SJCRH30 (cell line): ENCODE results near the gene ESR2. TPM values are rescaled to one million over a fixed set of nuclear protein-coding genes. Genes with fewer than 3 reads are reported as not detected.
"Not testable (repeated sequence)": the region's sequence is repeated elsewhere in the genome, so short reads cannot be mapped to it uniquely, and the experiment has no call there.

Source experiments
- DNase-seq, 2 experiments: peaks; one replicate each; pipeline ENCODE4 v3.0.0-alpha.2; 2015 to 2020
- H3K27ac ChIP-seq: fragments of 250-450 bp; sonication (Bioruptor Pico); 2 replicates; pipeline ENCODE4 v1.5.1; 2020; ENCODE audit warnings: mild to moderate bottlenecking, moderate library complexity
- H3K27me3 ChIP-seq: fragments of 250-450 bp; sonication (Bioruptor Pico); 2 replicates; pipeline ENCODE4 v1.5.1; 2020; ENCODE audit warnings: mild to moderate bottlenecking, moderate library complexity
- H3K36me3 ChIP-seq: fragments of 250-450 bp; sonication (Bioruptor Pico); 2 replicates; pipeline ENCODE4 v1.5.1; 2020; ENCODE audit warnings: mild to moderate bottlenecking, moderate library complexity
- H3K4me1 ChIP-seq: fragments of 250-450 bp; sonication (Bioruptor Pico); 2 replicates; pipeline ENCODE4 v1.5.1; 2020; ENCODE audit warnings: mild to moderate bottlenecking, moderate library complexity
- H3K4me3 ChIP-seq: fragments of 250-450 bp; sonication (Bioruptor Pico); 2 replicates; pipeline ENCODE4 v1.5.1; 2020; ENCODE audit warnings: mild to moderate bottlenecking, moderate library complexity
- H3K9me3 ChIP-seq: fragments of 250-450 bp; sonication (Bioruptor Pico); replicated peaks from 2 replicates; pipeline ENCODE4 v1.5.1; 2020; ENCODE audit warnings: mild to moderate bottlenecking, moderate library complexity
- total RNA-seq: library from RNA; depleted of rRNA; stranded (reverse); fragments of >200 nt; shearing (Covaris generic); gene quantifications from 2 replicates; pipeline ENCODE4 v1.2.3, GENCODE V29; 2014

Gene ESR2
- total RNA-seq, 1 experiment from 2014 or later = 12.1 TPM

GRCh38 chr14:64061706-64062105, 232.5 kb downstream of the ESR2 start:
- H3K36me3 ChIP-seq = peaks cover 5% of the 10 kb centered on the region; the same call in 1 of the 2 replicates
- H3K27ac ChIP-seq = no peak overlapping the region
- H3K27me3 ChIP-seq = no peaks in the 10 kb centered on the region
- DNase-seq = no peak
- H3K4me1 ChIP-seq = peaks cover 13% of the 10 kb centered on the region; the same call in 1 of the 2 replicates
- no peaks in the 10 kb centered on the region for H3K9me3 ChIP-seq
- H3K4me3 ChIP-seq = no peak overlapping the region

- H3K4me3 ChIP-seq = no peak overlapping the region
- peaks cover 13% of the 10 kb centered on the region; the same call in 1 of the 2 replicates for H3K4me1 ChIP-seq
- no peak for DNase-seq
- H3K36me3 ChIP-seq = peaks cover 8% of the 10 kb centered on the region
- H3K9me3 ChIP-seq = no peaks in the 10 kb centered on the region
- no peaks in the 10 kb centered on the region for H3K27me3 ChIP-seq
- no peak overlapping the region for H3K27ac ChIP-seq
Measured at GRCh38 chr14:64061115-64061514, 233.1 kb downstream of the ESR2 start.

GRCh38 chr14:64060648-64061096, 233.5 kb downstream of the ESR2 start:
- no peaks in the 10 kb centered on the region for H3K27me3 ChIP-seq
- no peak overlapping the region for H3K4me3 ChIP-seq
- peaks cover 13% of the 10 kb centered on the region; the same call in 1 of the 2 replicates for H3K4me1 ChIP-seq
- peaks cover 5% of the 10 kb centered on the region for H3K36me3 ChIP-seq
- DNase-seq = peak in 1 of 2 experiments; percentile 33
- no peak overlapping the region for H3K27ac ChIP-seq
- H3K9me3 ChIP-seq = no peaks in the 10 kb centered on the region

GRCh38 chr14:64060199-64060545, 234.0 kb downstream of the ESR2 start:
- no peak for DNase-seq
- Histone ChIP-seq H3K27ac (peak overlapping the region; percentile 22; the same call in 1 of the 2 replicates), H3K4me3 (no peak overlapping the region), H3K4me1 (peaks cover 13% of the 10 kb centered on the region; the same call in 1 of the 2 replicates), H3K27me3 (no peaks in the 10 kb centered on the region), H3K36me3 (peaks cover 3% of the 10 kb centered on the region), H3K9me3 (no peaks in the 10 kb centered on the region)

- peak in 1 of 2 experiments; percentile 15 for DNase-seq
- no peaks in the 10 kb centered on the region for H3K9me3 ChIP-seq
- H3K27me3 ChIP-seq = no peaks in the 10 kb centered on the region
- peaks cover 5% of the 10 kb centered on the region for H3K36me3 ChIP-seq
- no peak overlapping the region for H3K4me3 ChIP-seq
- H3K27ac ChIP-seq = peak overlapping the region; percentile 30; the same call in 1 of the 2 replicates
- peaks cover 13% of the 10 kb centered on the region; the same call in 1 of the 2 replicates for H3K4me1 ChIP-seq
Measured at GRCh38 chr14:64059454-64060198, 234.5 kb downstream of the ESR2 start.

- peaks cover 15% of the 10 kb centered on the region for H3K36me3 ChIP-seq
- no peaks in the 10 kb centered on the region for H3K27me3 ChIP-seq
- no peak overlapping the region for H3K4me3 ChIP-seq
- no peak overlapping the region for H3K27ac ChIP-seq
- H3K4me1 ChIP-seq = peaks cover 2% of the 10 kb centered on the region; the same call in 1 of the 2 replicates
- DNase-seq = no peak
- H3K9me3 ChIP-seq = no peaks in the 10 kb centered on the region
Measured at GRCh38 chr14:64053694-64054669, 240.2 kb downstream of the ESR2 start.

- no peak for DNase-seq
- Histone ChIP-seq H3K36me3 (peaks cover 15% of the 10 kb centered on the region), H3K27me3 (no peaks in the 10 kb centered on the region), H3K4me1 (no peaks in the 10 kb centered on the region), H3K4me3 (no peak overlapping the region), H3K27ac (no peak overlapping the region), H3K9me3 (no peaks in the 10 kb centered on the region)
Measured at GRCh38 chr14:64049616-64050381, 244.4 kb downstream of the ESR2 start.

GRCh38 chr14:64045091-64045490, 249.1 kb downstream of the ESR2 start:
- DNase-seq = no peak
- peaks cover 6% of the 10 kb centered on the region; the same call in 1 of the 2 replicates for H3K36me3 ChIP-seq

GRCh38 chr14:64043296-64043695, 250.9 kb downstream of the ESR2 start:
- DNase-seq, H3K9me3 ChIP-seq, H3K36me3 ChIP-seq, H3K4me1 ChIP-seq, H3K27me3 ChIP-seq, H3K27ac ChIP-seq, H3K4me3 ChIP-seq: not testable (repeated sequence)

More at GRCh38 chr14:64045091-64045490, 249.1 kb downstream of the ESR2 start:
- no peak overlapping the region for H3K27ac ChIP-seq
- H3K4me3 ChIP-seq = no peak overlapping the region
- no peaks in the 10 kb centered on the region for H3K4me1 ChIP-seq
- H3K9me3 ChIP-seq = no peaks in the 10 kb centered on the region
- no peaks in the 10 kb centered on the region for H3K27me3 ChIP-seq

GRCh38 chr14:64040044-64040443, 254.1 kb downstream of the ESR2 start:
- no peak overlapping the region for H3K27ac ChIP-seq
- H3K4me3 ChIP-seq = no peak overlapping the region
- H3K36me3 ChIP-seq = no peaks in the 10 kb centered on the region; the same call in 1 of the 2 replicates
- no peak for DNase-seq
- H3K27me3 ChIP-seq = no peaks in the 10 kb centered on the region
- H3K9me3 ChIP-seq = no peaks in the 10 kb centered on the region
- H3K4me1 ChIP-seq = no peaks in the 10 kb centered on the region

- no peak for DNase-seq
- H3K36me3 ChIP-seq = peaks cover 2% of the 10 kb centered on the region
Measured at GRCh38 chr14:64038841-64039542, 255.2 kb downstream of the ESR2 start.

GRCh38 chr14:64037869-64038745, 256.1 kb downstream of the ESR2 start:
- not testable (repeated sequence) for DNase-seq, H3K9me3 ChIP-seq, H3K4me1 ChIP-seq, H3K27me3 ChIP-seq, H3K36me3 ChIP-seq, H3K4me3 ChIP-seq, H3K27ac ChIP-seq

More at GRCh38 chr14:64038841-64039542, 255.2 kb downstream of the ESR2 start:
- no peaks in the 10 kb centered on the region for H3K27me3 ChIP-seq
- no peak overlapping the region for H3K4me3 ChIP-seq
- H3K9me3 ChIP-seq = no peaks in the 10 kb centered on the region
- H3K4me1 ChIP-seq = no peaks in the 10 kb centered on the region
- no peak overlapping the region for H3K27ac ChIP-seq

GRCh38 chr14:64035143-64035542, 259.0 kb downstream of the ESR2 start:
- Histone ChIP-seq H3K4me3 (no peak overlapping the region), H3K27ac (no peak overlapping the region), H3K4me1 (no peaks in the 10 kb centered on the region), H3K27me3 (no peaks in the 10 kb centered on the region), H3K9me3 (no peaks in the 10 kb centered on the region), H3K36me3 (peaks cover 12% of the 10 kb centered on the region)
- no peak for DNase-seq
